Naive B cell (primary cell): ENCODE results near the gene MAN1C1. TPM values are rescaled to one million over a fixed set of nuclear protein-coding genes. Genes with fewer than 3 reads are reported as not detected.

Source experiments
- ATAC-seq, 2 donors: fragments of 150-1000 bp; cut with Tn5 transposase; 2 replicates each; pipeline ENCODE4 v1.10.0; 2021; ENCODE audit warnings: low read depth in 2 of 2, mild to moderate bottlenecking in 2 of 2, moderate library complexity in 2 of 2
- DNase-seq: peaks from one replicate; pipeline ENCODE4 v3.0.0; 2022
- H3K27ac Mint-ChIP-seq, 6 donors: one replicate each; pipeline ENCODE4 v1.8.0; 2020 to 2022; ENCODE audit warnings: mild to moderate bottlenecking in 6 of 6, mixed read lengths in 6 of 6, moderate library complexity in 5 of 6, inconsistent platforms in 2 of 6
- H3K27me3 Mint-ChIP-seq, 3 donors: one replicate each; pipeline ENCODE4 v1.8.0; 2021 to 2022; ENCODE audit warnings: mixed read lengths in 3 of 3, mild to moderate bottlenecking in 1 of 3
- H3K36me3 Mint-ChIP-seq, 2 donors: one replicate each; pipeline ENCODE4 v1.8.0; 2020 to 2022; ENCODE audit warnings: mixed read lengths in 2 of 2, inconsistent platforms in 1 of 2, mild to moderate bottlenecking in 1 of 2
- H3K4me1 Mint-ChIP-seq, 3 donors: one replicate each; pipeline ENCODE4 v1.8.0; 2020 to 2022; ENCODE audit warnings: mixed read lengths in 3 of 3, inconsistent platforms in 1 of 3, mild to moderate bottlenecking in 1 of 3, moderate library complexity in 1 of 3
- H3K4me3 Mint-ChIP-seq, 8 donors: one replicate each; pipeline ENCODE4 v1.8.0; 2020 to 2022; ENCODE audit warnings: mild to moderate bottlenecking in 8 of 8, mixed read lengths in 8 of 8, moderate library complexity in 8 of 8, inconsistent platforms in 2 of 8
- H3K9me3 Mint-ChIP-seq, 7 donors: one replicate each; pipeline ENCODE4 v1.8.0; 2020 to 2022; ENCODE audit warnings: mixed read lengths in 7 of 7, mild to moderate bottlenecking in 5 of 7, inconsistent platforms in 2 of 7, moderate library complexity in 1 of 7
- polyA plus RNA-seq, 6 donors: library from polyadenylated mRNA; unstranded; fragments of 300-500 nt; fragmentation: Illumina TruSeq; gene quantifications; one replicate each; pipeline ENCODE4 v1.2.3, GENCODE V29; 2021; ENCODE audit warnings: low read depth in 6 of 6

Gene MAN1C1
- polyA plus RNA-seq, 6 donors from 2014 or later = 0.16 to 0.52 (median 0.44) TPM; not detected in 3

GRCh38 chr1:25780318-25781129 is 163.9 kb downstream of the MAN1C1 start:
- H3K36me3 Mint-ChIP-seq = no peaks in the 10 kb centered on the region
- peaks cover under 1 to 10% (median 5%) of the 10 kb centered on the region in 3 donors for H3K4me1 Mint-ChIP-seq
- no peak overlapping the region for H3K4me3 Mint-ChIP-seq
- DNase-seq = no peak
- H3K27me3 Mint-ChIP-seq = peaks cover 0 to 11% (median 0%) of the 10 kb centered on the region in 3 donors
- ATAC-seq = no peak
- H3K9me3 Mint-ChIP-seq = no peaks in the 10 kb centered on the region
- peak overlapping the region in 1 of 6 donors; percentile 71 for H3K27ac Mint-ChIP-seq

- Mint-ChIP-seq H3K36me3 (no peaks in the 10 kb centered on the region), H3K4me1 (peaks cover 0 to 7% (median 2%) of the 10 kb centered on the region in 3 donors), H3K27me3 (peaks cover 0 to 11% (median 0%) of the 10 kb centered on the region in 3 donors), H3K9me3 (no peaks in the 10 kb centered on the region), H3K4me3 (no peak overlapping the region), H3K27ac (no peak overlapping the region)
- DNase-seq = no peak
- ATAC-seq = no peak
These were observed 164.5 kb downstream of the MAN1C1 start for GRCh38 chr1:25781130-25781433.

GRCh38 chr1:25782608-25783201 is 166.1 kb downstream of the MAN1C1 start:
- Mint-ChIP-seq H3K4me3 (peak overlapping the region in 1 of 8 donors; percentile 49), H3K27me3 (peaks cover 0 to 11% (median 0%) of the 10 kb centered on the region in 3 donors), H3K36me3 (no peaks in the 10 kb centered on the region), H3K4me1 (peaks cover 0 to 7% (median 2%) of the 10 kb centered on the region in 3 donors), H3K9me3 (no peaks in the 10 kb centered on the region), H3K27ac (peak overlapping the region in 1 of 6 donors; percentile 49)
- DNase-seq (no peak), ATAC-seq (no peak)

- Mint-ChIP-seq H3K9me3 (no peaks in the 10 kb centered on the region), H3K4me3 (no peak overlapping the region), H3K27me3 (peaks cover 0 to 11% (median 0%) of the 10 kb centered on the region in 3 donors), H3K36me3 (no peaks in the 10 kb centered on the region), H3K4me1 (no peaks in the 10 kb centered on the region), H3K27ac (no peak overlapping the region)
- DNase-seq (no peak), ATAC-seq (no peak)
These were observed 168.0 kb downstream of the MAN1C1 start for GRCh38 chr1:25784575-25785051.

- H3K4me1 Mint-ChIP-seq = no peaks in the 10 kb centered on the region
- H3K27ac Mint-ChIP-seq = no peak overlapping the region
- peaks cover 0 to 11% (median 0%) of the 10 kb centered on the region in 3 donors for H3K27me3 Mint-ChIP-seq
- H3K4me3 Mint-ChIP-seq = peak overlapping the region in 1 of 8 donors; percentile 42
- no peaks in the 10 kb centered on the region for H3K36me3 Mint-ChIP-seq
- DNase-seq (no peak), ATAC-seq (no peak)
- H3K9me3 Mint-ChIP-seq = no peaks in the 10 kb centered on the region
These were observed 168.9 kb downstream of the MAN1C1 start for GRCh38 chr1:25785333-25786067.

- DNase-seq (no peak), ATAC-seq (no peak)
- Mint-ChIP-seq H3K4me3 (no peak overlapping the region), H3K36me3 (no peaks in the 10 kb centered on the region), H3K27ac (no peak overlapping the region), H3K4me1 (no peaks in the 10 kb centered on the region), H3K27me3 (peaks cover 0 to 11% (median 0%) of the 10 kb centered on the region in 3 donors), H3K9me3 (no peaks in the 10 kb centered on the region)
These were observed 170.5 kb downstream of the MAN1C1 start for GRCh38 chr1:25786887-25787759.

- ATAC-seq = no peak
- no peak for DNase-seq
- peaks cover 0 to 5% (median 0%) of the 10 kb centered on the region in 3 donors for H3K27me3 Mint-ChIP-seq
- H3K4me1 Mint-ChIP-seq = no peaks in the 10 kb centered on the region
- H3K9me3 Mint-ChIP-seq = no peaks in the 10 kb centered on the region
- H3K4me3 Mint-ChIP-seq = no peak overlapping the region
- no peaks in the 10 kb centered on the region for H3K36me3 Mint-ChIP-seq
- no peak overlapping the region for H3K27ac Mint-ChIP-seq
These were observed 171.2 kb downstream of the MAN1C1 start for GRCh38 chr1:25787760-25788166.

- Mint-ChIP-seq H3K4me3 (no peak overlapping the region), H3K4me1 (no peaks in the 10 kb centered on the region), H3K9me3 (no peaks in the 10 kb centered on the region), H3K36me3 (no peaks in the 10 kb centered on the region), H3K27ac (no peak overlapping the region), H3K27me3 (no peaks in the 10 kb centered on the region)
- ATAC-seq (no peak), DNase-seq (no peak)
These were observed 173.9 kb downstream of the MAN1C1 start for GRCh38 chr1:25790472-25790871.

- no peaks in the 10 kb centered on the region for H3K9me3 Mint-ChIP-seq
- no peaks in the 10 kb centered on the region for H3K36me3 Mint-ChIP-seq
- DNase-seq = no peak
- H3K27me3 Mint-ChIP-seq = no peaks in the 10 kb centered on the region
- H3K4me3 Mint-ChIP-seq = no peak overlapping the region
- ATAC-seq = no peak
- no peak overlapping the region for H3K27ac Mint-ChIP-seq
- H3K4me1 Mint-ChIP-seq = peaks cover 8 to 10% (median 8%) of the 10 kb centered on the region in 3 donors
These were observed 175.5 kb downstream of the MAN1C1 start for GRCh38 chr1:25792115-25792514.

GRCh38 chr1:25793585-25794170 is 177.1 kb downstream of the MAN1C1 start:
- ATAC-seq = no peak
- no peaks in the 10 kb centered on the region for H3K27me3 Mint-ChIP-seq
- no peaks in the 10 kb centered on the region for H3K9me3 Mint-ChIP-seq

GRCh38 chr1:25794325-25794724 is 177.7 kb downstream of the MAN1C1 start:
- no peak for DNase-seq
- no peaks in the 10 kb centered on the region for H3K36me3 Mint-ChIP-seq
- H3K4me3 Mint-ChIP-seq = no peak overlapping the region
- no peak overlapping the region for H3K27ac Mint-ChIP-seq
- no peaks in the 10 kb centered on the region for H3K27me3 Mint-ChIP-seq
- H3K9me3 Mint-ChIP-seq = no peaks in the 10 kb centered on the region
- no peak for ATAC-seq
- peaks cover 15 to 24% (median 17%) of the 10 kb centered on the region in 3 donors for H3K4me1 Mint-ChIP-seq

More at GRCh38 chr1:25793585-25794170, 177.1 kb downstream of the MAN1C1 start:
- no peak overlapping the region for H3K27ac Mint-ChIP-seq
- no peaks in the 10 kb centered on the region for H3K36me3 Mint-ChIP-seq
- no peak for DNase-seq
- no peak overlapping the region for H3K4me3 Mint-ChIP-seq
- H3K4me1 Mint-ChIP-seq = peaks cover 14 to 20% (median 17%) of the 10 kb centered on the region in 3 donors

GRCh38 chr1:25795211-25795610 is 178.6 kb downstream of the MAN1C1 start:
- Mint-ChIP-seq H3K4me3 (no peak overlapping the region), H3K27ac (no peak overlapping the region)
- no peak for ATAC-seq

More at GRCh38 chr1:25795211-25795610, 178.6 kb downstream of the MAN1C1 start:
- no peak for DNase-seq
- H3K4me1 Mint-ChIP-seq = peaks cover 17 to 29% (median 19%) of the 10 kb centered on the region in 3 donors
- no peaks in the 10 kb centered on the region for H3K27me3 Mint-ChIP-seq
- no peaks in the 10 kb centered on the region for H3K36me3 Mint-ChIP-seq
- H3K9me3 Mint-ChIP-seq = no peaks in the 10 kb centered on the region
